GM13977 (cell line): Measurements from ENCODE around the gene EFS.

Experiments
- DNase-seq: peaks from one replicate; pipeline ENCODE4 v3.0.0; 2012; ENCODE audit warnings: low spot score
- in situ Hi-C: fragments of 300-500 bp; cut with MboI; formaldehyde crosslinking; loops from one replicate; pipeline ENCODE4 v1.12.0; 2022; ENCODE audit warnings: low sequenced_read_pairs, low pct_unique_long_range_greater_than_20kb, mixed read lengths, inconsistent platforms; ENCODE audit not compliant: unreplicated experiment
- TF ChIP-seq, protein P1 (sequence below): IDR thresholded peaks from 2 replicates; pipeline ENCODE4 v1.5.1; 2012; ENCODE audit warnings: mild to moderate bottlenecking, control low read depth; ENCODE audit not compliant: insufficient read depth; ENCODE audit errors: extremely low read depth, missing control alignments

EFS gene

DNA sequence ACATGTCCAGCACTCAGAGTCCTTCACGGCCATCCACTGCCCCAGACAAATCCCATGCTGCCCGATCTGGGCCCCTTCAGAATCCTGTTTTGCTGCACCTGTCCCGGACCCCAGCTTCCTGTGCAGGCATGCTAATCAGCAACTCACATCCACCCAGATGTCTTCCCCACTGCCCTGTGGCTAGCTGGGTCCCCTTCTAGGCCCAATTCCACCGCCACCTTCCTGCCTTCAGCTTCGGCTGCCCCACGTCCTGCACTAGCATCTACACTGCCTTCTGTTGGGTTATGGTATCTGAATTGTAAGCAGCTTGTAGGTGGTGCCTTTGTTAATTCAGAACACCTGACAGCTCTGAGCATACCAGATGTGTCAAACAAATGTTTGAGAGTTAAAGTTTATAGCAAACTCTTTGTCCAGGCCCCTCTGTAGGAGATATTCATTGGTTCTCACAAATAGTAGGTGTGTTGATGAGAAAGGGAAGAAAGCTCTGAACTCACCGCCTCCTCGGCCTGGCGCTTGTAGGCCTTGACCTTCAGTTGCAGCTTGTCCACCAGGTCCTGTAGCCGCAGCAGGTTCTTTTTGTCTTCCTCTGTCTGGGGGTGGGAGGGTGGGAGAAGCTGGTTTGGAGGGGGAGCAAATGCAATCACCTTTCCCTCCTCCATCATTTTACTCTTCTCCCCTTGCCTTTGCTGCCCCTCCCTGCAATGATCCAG, 17.9 kb upstream of the EFS start:
- in situ Hi-C loops, result no loop called here
- TF ChIP-seq, protein P1, sequence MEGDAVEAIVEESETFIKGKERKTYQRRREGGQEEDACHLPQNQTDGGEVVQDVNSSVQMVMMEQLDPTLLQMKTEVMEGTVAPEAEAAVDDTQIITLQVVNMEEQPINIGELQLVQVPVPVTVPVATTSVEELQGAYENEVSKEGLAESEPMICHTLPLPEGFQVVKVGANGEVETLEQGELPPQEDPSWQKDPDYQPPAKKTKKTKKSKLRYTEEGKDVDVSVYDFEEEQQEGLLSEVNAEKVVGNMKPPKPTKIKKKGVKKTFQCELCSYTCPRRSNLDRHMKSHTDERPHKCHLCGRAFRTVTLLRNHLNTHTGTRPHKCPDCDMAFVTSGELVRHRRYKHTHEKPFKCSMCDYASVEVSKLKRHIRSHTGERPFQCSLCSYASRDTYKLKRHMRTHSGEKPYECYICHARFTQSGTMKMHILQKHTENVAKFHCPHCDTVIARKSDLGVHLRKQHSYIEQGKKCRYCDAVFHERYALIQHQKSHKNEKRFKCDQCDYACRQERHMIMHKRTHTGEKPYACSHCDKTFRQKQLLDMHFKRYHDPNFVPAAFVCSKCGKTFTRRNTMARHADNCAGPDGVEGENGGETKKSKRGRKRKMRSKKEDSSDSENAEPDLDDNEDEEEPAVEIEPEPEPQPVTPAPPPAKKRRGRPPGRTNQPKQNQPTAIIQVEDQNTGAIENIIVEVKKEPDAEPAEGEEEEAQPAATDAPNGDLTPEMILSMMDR, result no peak
- no peak for DNase-seq

- no peak for DNase-seq
- TF ChIP-seq, protein P1, result no peak
- in situ Hi-C loops, result no loop called here
These were observed 17.3 kb upstream of the EFS start for GRCh38 chr14:23382276-23382675.

GRCh38 chr14:23381871-23382270, 16.9 kb upstream of the EFS start:
- in situ Hi-C loops, result no loop called here
- no peak for DNase-seq
- TF ChIP-seq, protein P1, result no peak

GRCh38 chr14:23380976-23381375, 16.0 kb upstream of the EFS start:
- in situ Hi-C loops, result no loop called here
- TF ChIP-seq, protein P1, result no peak
- no peak for DNase-seq

GRCh38 chr14:23380197-23380914, 15.4 kb upstream of the EFS start:
- in situ Hi-C loops, result no loop called here
- no peak for DNase-seq
- TF ChIP-seq, protein P1, result no peak

- in situ Hi-C loops, result no loop called here
- DNase-seq, result peak; percentile 84
- TF ChIP-seq, protein P1, result peak; percentile 97
These were observed 14.6 kb upstream of the EFS start for GRCh38 chr14:23379366-23380196.
